ENCODE results near the gene MAP3K6. TPM values are rescaled to one million over a fixed set of nuclear protein-coding genes. Genes with fewer than 3 reads are reported as not detected.

Gene MAP3K6
- total RNA-seq, 2 donors from 2014 or later, result 21.7 to 41.0 TPM

GRCh38 chr1:27381969-27382762 is 15.4 kb upstream of the MAP3K6 start:
- no peaks in the 10 kb centered on the region for H3K27me3 ChIP-seq
- no peak overlapping the region for H3K27ac ChIP-seq
- no peaks in the 10 kb centered on the region for H3K4me1 ChIP-seq
- no peaks in the 10 kb centered on the region for H3K36me3 ChIP-seq
- intact Hi-C loops (cut with DNase I), result no loop called here
- H3K4me3 ChIP-seq, result no peak overlapping the region
- TF ChIP-seq CTCF (IDR thresholded peaks at IDR 0.05), result no peak
- H3K9ac ChIP-seq (ENCODE audit: low read depth in 2 of 2, low read length in 2 of 2), result no peak overlapping the region
- no peak for DNase-seq
- H3K9me3 ChIP-seq, result no peaks in the 10 kb centered on the region

GRCh38 chr1:27380766-27381733 is 14.3 kb upstream of the MAP3K6 start:
- Histone ChIP-seq H3K4me3 (no peak overlapping the region), H3K9ac (ENCODE audit: low read depth in 2 of 2, low read length in 2 of 2) (no peak overlapping the region), H3K9me3 (no peaks in the 10 kb centered on the region), H3K27ac (no peak overlapping the region), H3K4me1 (no peaks in the 10 kb centered on the region), H3K36me3 (no peaks in the 10 kb centered on the region), H3K27me3 (no peaks in the 10 kb centered on the region)
- intact Hi-C loops (cut with DNase I), result no loop called here
- no peak for TF ChIP-seq CTCF (IDR thresholded peaks at IDR 0.05)
- DNase-seq, result no peak

GRCh38 chr1:27380224-27380623 is 13.5 kb upstream of the MAP3K6 start:
- DNase-seq, result no peak
- no peak overlapping the region for H3K27ac ChIP-seq
- H3K4me1 ChIP-seq, result no peaks in the 10 kb centered on the region
- no peaks in the 10 kb centered on the region for H3K36me3 ChIP-seq
- H3K27me3 ChIP-seq, result no peaks in the 10 kb centered on the region
- intact Hi-C loops (cut with DNase I), result no loop called here
- no peaks in the 10 kb centered on the region for H3K9me3 ChIP-seq
- H3K9ac ChIP-seq (ENCODE audit: low read depth in 2 of 2, low read length in 2 of 2), result no peak overlapping the region
- TF ChIP-seq CTCF (IDR thresholded peaks at IDR 0.05), result no peak
- H3K4me3 ChIP-seq, result no peak overlapping the region

- Histone ChIP-seq H3K4me1 (no peaks in the 10 kb centered on the region), H3K27ac (no peak overlapping the region), H3K9me3 (no peaks in the 10 kb centered on the region), H3K27me3 (no peaks in the 10 kb centered on the region), H3K9ac (ENCODE audit: low read depth in 2 of 2, low read length in 2 of 2) (no peak overlapping the region), H3K4me3 (no peak overlapping the region), H3K36me3 (no peaks in the 10 kb centered on the region)
- TF ChIP-seq CTCF (IDR thresholded peaks at IDR 0.05), result no peak
- DNase-seq, result no peak
- intact Hi-C loops (cut with DNase I), result no loop called here
Measured at GRCh38 chr1:27379564-27380122, 12.9 kb upstream of the MAP3K6 start.

- H3K27ac ChIP-seq, result no peak overlapping the region
- no peak for DNase-seq
- no peak overlapping the region for H3K9ac ChIP-seq (ENCODE audit: low read depth in 2 of 2, low read length in 2 of 2)
- no peak for TF ChIP-seq CTCF (IDR thresholded peaks at IDR 0.05)
- no peaks in the 10 kb centered on the region for H3K27me3 ChIP-seq
- no peaks in the 10 kb centered on the region for H3K9me3 ChIP-seq
- no peaks in the 10 kb centered on the region for H3K4me1 ChIP-seq
- no peak overlapping the region for H3K4me3 ChIP-seq
- H3K36me3 ChIP-seq, result no peaks in the 10 kb centered on the region
- intact Hi-C loops (cut with DNase I), result no loop called here
Measured at GRCh38 chr1:27377760-27378495, 11.2 kb upstream of the MAP3K6 start.
